H1 (cell line): ENCODE results near the gene CCDC184.

Experiments used
- CREB1 ChIP-seq: IDR thresholded peaks from 2 replicates; pipeline ENCODE4 v1.6.1; 2012; ENCODE audit warnings: inconsistent platforms
- TF ChIP-seq, protein P1 (sequence below): IDR thresholded peaks from 2 replicates; pipeline ENCODE4 v1.6.1; 2012; ENCODE audit warnings: inconsistent platforms

DNA sequence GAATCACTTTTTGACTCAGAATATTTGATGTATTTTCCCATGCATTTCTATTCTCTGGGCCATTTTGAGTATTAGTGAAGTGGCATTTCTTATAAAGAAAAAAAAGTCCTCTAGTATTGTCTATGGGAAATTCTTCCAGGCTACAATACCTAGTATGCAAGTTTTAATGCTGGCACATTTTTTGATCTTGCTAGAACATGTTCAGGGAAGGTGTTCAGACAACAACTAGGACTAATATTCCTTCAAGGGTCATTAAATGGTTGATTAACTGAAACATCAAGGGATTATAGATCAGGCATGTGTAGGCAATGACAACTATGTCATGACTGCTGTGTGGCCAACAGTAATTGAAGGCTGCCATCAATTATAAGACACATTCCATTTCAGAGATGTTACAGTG is 7.7 kb downstream of the CCDC184 start:
- no peak for TF ChIP-seq CREB1
- TF ChIP-seq, protein P1, sequence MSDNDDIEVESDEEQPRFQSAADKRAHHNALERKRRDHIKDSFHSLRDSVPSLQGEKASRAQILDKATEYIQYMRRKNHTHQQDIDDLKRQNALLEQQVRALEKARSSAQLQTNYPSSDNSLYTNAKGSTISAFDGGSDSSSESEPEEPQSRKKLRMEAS = no peak
